A549 (cell line): Measurements from ENCODE around the gene SLC26A9. TPM values are rescaled to one million over a fixed set of nuclear protein-coding genes. Genes with fewer than 3 reads are reported as not detected.
A peak's percentile ranks its signal among the peaks of the same experiment; 100 is the strongest.

Experiments
- ATAC-seq, 2 experiments: fragments of 200-7000 bp in 1 of 2; fragments of >200 bp in 1 of 2; cut with Nextera tagmentation in 1 of 2; cut with Tn5 transposase in 1 of 2; 3 replicates each; pipeline versions ENCODE4 v1.8.0 to v1.9.1; 2018 to 2020; ENCODE audit warnings: mild to moderate bottlenecking in 1 of 2, moderate library complexity in 1 of 2
- CTCF ChIA-PET: fragments of 300-600 bp; sonication (Branson Sonifier 250); formaldehyde crosslinking; extraction: SDS; loops from one replicate; lab custom pipeline; 2021; ENCODE audit warnings: antibody characterized with exemption, inconsistent platforms; lab: Yijun Ruan, JAX
- POLR2A ChIA-PET: fragments of 350-600 bp; formaldehyde crosslinking; extraction: SDS; loops from one replicate; lab custom pipeline; 2021; ENCODE audit warnings: antibody characterized with exemption, inconsistent platforms; lab: Yijun Ruan, JAX
- DNase-seq, 2 experiments: peaks; one replicate each; pipeline versions ENCODE4 v3.0.0 to v3.0.0-alpha.2; 2011 to 2016; ENCODE audit warnings: low read depth in 1 of 2, low spot score in 1 of 2
- FAIRE-seq: peaks from 2 replicates; lab custom pipeline; 2011; peaks lifted over from hg19 to GRCh38; lab: Jason Lieb, UNC
- H3K27ac ChIP-seq, 2 experiments: fragments of >200 bp; sonication (Bioruptor Twin); formaldehyde crosslinking; 3 replicates each; pipeline ENCODE4 v1.5.1; 2016 to 2017
- H3K4me1 ChIP-seq: fragments of >200 bp; sonication (Bioruptor Twin); formaldehyde crosslinking; 3 replicates; pipeline ENCODE4 v1.6.1; 2016
- H3K4me2 ChIP-seq: fragments of >200 bp; sonication (Bioruptor Twin); formaldehyde crosslinking; 3 replicates; pipeline ENCODE4 v1.6.1; 2016
- H3K4me3 ChIP-seq: fragments of >200 bp; sonication (Bioruptor Twin); formaldehyde crosslinking; 3 replicates; pipeline ENCODE4 v1.5.1; 2016
- H3K9me3 ChIP-seq: fragments of >200 bp; sonication (Bioruptor Twin); formaldehyde crosslinking; 3 replicates; pipeline ENCODE4 v1.6.1; 2016
- BHLHE40 ChIP-seq: IDR thresholded peaks from 2 replicates; pipeline ENCODE4 v1.6.1; 2012; ENCODE audit warnings: low read depth, low read length, inconsistent platforms
- EP300 ChIP-seq, 2 experiments: fragments of >200 bp; sonication (Bioruptor Twin); formaldehyde crosslinking; IDR thresholded peaks; 2 replicates in 1 of 2; 3 replicates in 1 of 2; pipeline ENCODE4 v1.6.1; 2016 to 2017
- ESRRA ChIP-seq: fragments of 150-350 bp; IDR thresholded peaks from 2 replicates; pipeline ENCODE4 v1.6.1; 2014; ENCODE audit warnings: mild to moderate bottlenecking, low read length, borderline replicate concordance
- FOSB ChIP-seq: fragments of 250-450 bp; sonication (Bioruptor Pico); IDR thresholded peaks from 2 replicates; pipeline ENCODE4 v1.5.0; 2020; ENCODE audit warnings: mild to moderate bottlenecking, moderate library complexity
- FOXS1 ChIP-seq: fragments of 250-450 bp; sonication (Bioruptor Pico); IDR thresholded peaks from 2 replicates; pipeline ENCODE4 v1.5.0; 2020; ENCODE audit warnings: mild to moderate bottlenecking, moderate library complexity
- HDAC2 ChIP-seq: fragments of 200-600 bp; sonication (generic); IDR thresholded peaks from 2 replicates; pipeline ENCODE4 v1.6.1; 2016
- JUN ChIP-seq, 2 experiments: fragments of >200 bp; sonication (Bioruptor Twin); formaldehyde crosslinking; IDR thresholded peaks; 2 replicates in 1 of 2; 3 replicates in 1 of 2; pipeline ENCODE4 v1.6.1; 2016 to 2017
- KDM1A ChIP-seq: fragments of 200-600 bp; sonication (generic); IDR thresholded peaks from 2 replicates; pipeline ENCODE4 v1.6.1; 2016; ENCODE audit warnings: low read depth, mild to moderate bottlenecking
- POLR2AphosphoS2 ChIP-seq: conservative IDR thresholded peaks from 2 replicates; pipeline ENCODE4 v1.6.1; 2012; ENCODE audit warnings: low read length, improper control_type of control experiment, inconsistent platforms
- SMC3 ChIP-seq: fragments of >200 bp; sonication (Bioruptor Twin); formaldehyde crosslinking; IDR thresholded peaks from 3 replicates; pipeline ENCODE4 v1.6.1; 2018; ENCODE audit warnings: inconsistent platforms
- TFCP2L1 ChIP-seq: fragments of 250-450 bp; sonication (Bioruptor Pico); IDR thresholded peaks from 2 replicates; pipeline ENCODE4 v1.5.0; 2021; ENCODE audit warnings: mild to moderate bottlenecking
- ZC3H11A ChIP-seq: fragments of 450-650 bp; IDR thresholded peaks from 2 replicates; pipeline ENCODE4 v1.6.1; 2014; ENCODE audit warnings: antibody characterized with exemption, mild to moderate bottlenecking
- ZSCAN20 ChIP-seq: fragments of 250-450 bp; sonication (Bioruptor Pico); IDR thresholded peaks from 2 replicates; pipeline ENCODE4 v1.8.0; 2022; ENCODE audit warnings: mild to moderate bottlenecking, moderate library complexity
- WGBS: methylation state at CpG from one replicate; pipeline ENCODE4 v1.1.6; 2017; ENCODE audit errors: missing lambda C conversion rate; 5-methylcytosine and 5-hydroxymethylcytosine counted together
- polyA plus RNA-seq, 4 experiments: library from polyadenylated mRNA; depleted of rRNA in 3 of 4; stranded (reverse); fragments of >200 nt; fragmentation: RNase III in 1 of 4; extraction: RNeasy Plus Mini Kit Qiagen cat#74134 plus additional on column Dnase treatment in 1 of 4; gene quantifications; 2 replicates in 3 of 4; 3 replicates in 1 of 4; pipeline ENCODE4 v1.2.3, GENCODE V29; 2011 to 2017
- TF ChIP-seq, protein P1 (sequence below): IDR thresholded peaks from 2 replicates; pipeline ENCODE4 v1.6.1; 2012; ENCODE audit warnings: low read depth, borderline replicate concordance
- TF ChIP-seq, protein P2 (sequence below): fragments of >200 bp; sonication (Bioruptor Twin); formaldehyde crosslinking; IDR thresholded peaks from 2 replicates; pipeline ENCODE4 v1.6.1; 2016

The SLC26A9 gene
- polyA plus RNA-seq, 2 of the 4 experiments (the other 2 are of a cell fraction) = 0.18 to 0.98 TPM

DNA sequence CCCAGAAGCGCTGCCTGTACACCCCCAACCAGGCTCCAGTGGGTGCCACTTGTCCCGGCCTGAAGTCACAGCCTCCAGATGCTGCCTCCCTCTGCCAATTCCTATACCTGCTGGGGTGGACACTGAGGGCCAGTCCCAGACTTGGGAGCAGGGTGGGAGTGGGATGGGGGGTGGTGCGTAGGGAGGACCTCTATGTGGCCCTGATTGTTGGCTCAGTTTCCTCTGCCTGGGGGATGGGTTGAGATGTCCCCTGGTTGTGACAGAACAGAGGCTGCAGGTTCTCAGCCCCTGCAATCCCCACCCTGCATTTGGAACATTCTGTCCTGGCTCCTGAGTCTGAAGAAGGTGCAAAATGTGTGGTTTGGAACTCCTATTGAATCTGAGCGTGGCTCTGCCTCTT, 32.8 kb upstream of the SLC26A9 start:
- no peak for ATAC-seq
- H3K4me2 ChIP-seq = no peak overlapping the region

DNA sequence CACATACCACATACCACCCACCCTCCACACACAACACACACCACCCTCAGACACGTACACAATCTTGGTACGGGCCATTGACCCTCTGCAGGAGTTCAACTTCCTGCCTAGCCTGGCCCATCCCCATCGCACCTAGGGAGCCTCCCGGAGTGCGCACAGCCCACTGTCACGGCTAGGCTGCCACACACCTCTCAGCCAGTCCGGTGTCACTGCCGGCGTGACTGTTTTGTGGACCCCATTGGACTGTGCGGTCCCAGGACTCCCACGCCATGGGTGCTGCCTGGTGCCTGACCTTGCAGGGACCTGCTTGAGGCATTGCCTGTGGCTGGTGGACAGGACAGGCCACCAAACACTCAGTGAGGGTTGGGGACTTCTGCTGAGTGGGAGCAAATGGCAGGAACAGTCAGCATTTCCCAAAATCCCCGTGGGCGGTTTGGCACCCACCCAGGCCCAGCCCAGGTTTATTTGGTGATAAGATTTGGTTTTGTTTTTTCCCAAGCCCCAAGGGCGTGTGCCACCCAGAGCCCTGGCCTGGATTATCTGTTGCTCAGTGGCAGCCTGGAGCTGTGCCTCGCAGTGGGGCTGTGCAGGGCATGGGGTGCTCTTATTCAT, 32.2 kb upstream of the SLC26A9 start:
- CTCF ChIA-PET = interaction anchor here (2.6 to 13.5 kb wide), 6 partner anchors 30 to 384 kb away, joined by 14 to 822 read pairs (median 232); partner anchors contain the start of gene SLC26A9

More for the DNA sequence above, 32.8 kb upstream of the SLC26A9 start:
- Histone ChIP-seq H3K9me3 (no peaks in the 10 kb centered on the region), H3K4me3 (no peak overlapping the region), H3K4me1 (peaks cover 19% of the 10 kb centered on the region), H3K27ac (peak overlapping the region; percentile 59 to 77; a peak in 4 of 6 replicates)
- ChIA-PET POLR2A (no interaction called here), CTCF (interaction anchor here (1.1 to 13.5 kb wide), 15 partner anchors 11 to 385 kb away, joined by 4 to 822 read pairs (median 27); partner anchors contain the start of genes RAB29 and SLC26A9)
- WGBS = 76% methylated on average over 3 of the region's 4 CpGs
- FAIRE-seq = no peak
- no peak for DNase-seq
- TF ChIP-seq ZSCAN20 (CRISPR knock-in tag) (no peak), HDAC2 (no peak), JUN (IDR thresholded peaks at IDR 0.05) (no peak), FOXS1 (CRISPR knock-in tag) (no peak), EP300 (IDR thresholded peaks at IDR 0.05) (no peak), SMC3 (no peak), FOSB (no peak), KDM1A (no peak)
- TF ChIP-seq, protein P1, sequence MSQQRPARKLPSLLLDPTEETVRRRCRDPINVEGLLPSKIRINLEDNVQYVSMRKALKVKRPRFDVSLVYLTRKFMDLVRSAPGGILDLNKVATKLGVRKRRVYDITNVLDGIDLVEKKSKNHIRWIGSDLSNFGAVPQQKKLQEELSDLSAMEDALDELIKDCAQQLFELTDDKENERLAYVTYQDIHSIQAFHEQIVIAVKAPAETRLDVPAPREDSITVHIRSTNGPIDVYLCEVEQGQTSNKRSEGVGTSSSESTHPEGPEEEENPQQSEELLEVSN = no peak
- TF ChIP-seq, protein P2, sequence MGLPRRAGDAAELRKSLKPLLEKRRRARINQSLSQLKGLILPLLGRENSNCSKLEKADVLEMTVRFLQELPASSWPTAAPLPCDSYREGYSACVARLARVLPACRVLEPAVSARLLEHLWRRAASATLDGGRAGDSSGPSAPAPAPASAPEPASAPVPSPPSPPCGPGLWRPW = no peak

DNA sequence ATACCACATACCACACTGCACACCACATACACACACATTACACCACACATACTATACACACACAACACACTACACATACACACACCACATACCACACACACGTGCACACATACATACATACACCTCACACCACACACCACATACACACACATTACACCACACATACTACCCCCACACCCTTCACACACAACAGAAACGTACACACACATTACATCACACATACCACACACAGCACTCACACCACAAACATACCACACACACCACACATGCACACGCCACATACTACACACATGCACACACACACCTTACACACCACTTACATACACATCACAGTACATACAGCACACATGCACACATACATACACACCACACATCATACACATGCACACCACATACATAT, 31.5 kb upstream of the SLC26A9 start:
- TF ChIP-seq JUN (IDR thresholded peaks at IDR 0.05) (no peak), KDM1A (no peak), POLR2AphosphoS2 (no peak)
- Histone ChIP-seq H3K4me2 (no peak overlapping the region), H3K4me3 (no peak overlapping the region), H3K27ac (no peak overlapping the region), H3K9me3 (no peaks in the 10 kb centered on the region), H3K4me1 (peaks cover 24% of the 10 kb centered on the region)
- POLR2A ChIA-PET = no interaction called here
- FAIRE-seq = no peak
- DNase-seq = no peak
- WGBS = 65% methylated on average over 3 of the region's 3 CpGs
- CTCF ChIA-PET = no interaction called here
- ATAC-seq = no peak

More for the DNA sequence above, 32.2 kb upstream of the SLC26A9 start:
- Histone ChIP-seq H3K9me3 (no peaks in the 10 kb centered on the region), H3K4me2 (no peak overlapping the region), H3K4me1 (peaks cover 24% of the 10 kb centered on the region), H3K4me3 (no peak overlapping the region), H3K27ac (peak overlapping the region; percentile 59 to 77; a peak in 4 of 6 replicates)
- 82% methylated on average over 15 of the region's 15 CpGs for WGBS
- ATAC-seq = no peak
- no peak for TF ChIP-seq ZC3H11A
- no peak for DNase-seq
- FAIRE-seq = no peak
- POLR2A ChIA-PET = no interaction called here

DNA sequence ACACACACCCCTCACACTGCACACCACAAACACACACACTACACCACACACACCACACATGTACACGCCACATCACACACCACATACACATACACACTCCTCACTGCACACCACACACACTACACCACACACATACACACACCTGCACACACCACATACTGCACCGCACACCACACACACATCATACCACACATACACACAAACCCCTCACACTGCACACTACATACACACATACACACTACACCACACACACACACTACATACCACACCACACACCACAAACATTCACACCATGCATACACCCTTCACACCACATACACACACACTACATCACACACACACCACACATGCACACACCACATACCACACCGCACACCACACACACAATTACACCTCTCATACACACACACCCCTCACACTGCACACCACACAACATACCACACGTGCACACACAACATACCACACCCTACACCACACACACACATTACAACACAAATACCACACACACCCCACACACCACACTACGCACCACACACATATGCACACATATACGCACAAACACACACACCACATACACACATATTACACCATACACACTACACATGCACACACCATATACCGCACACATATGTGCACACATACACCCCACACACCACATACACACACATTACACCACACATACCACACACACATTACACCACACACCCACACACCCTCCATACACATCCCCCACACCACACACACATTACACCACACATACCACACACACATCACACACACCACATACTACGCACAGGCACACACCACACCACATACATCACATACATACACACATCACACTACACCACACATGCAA, 30.3 kb upstream of the SLC26A9 start:
- Histone ChIP-seq H3K27ac (no peak overlapping the region; a peak in 1 of 6 replicates), H3K4me2 (no peak overlapping the region), H3K4me1 (peaks cover 24% of the 10 kb centered on the region), H3K4me3 (no peak overlapping the region), H3K9me3 (no peaks in the 10 kb centered on the region)
- ChIA-PET CTCF (no interaction called here), POLR2A (no interaction called here)
- no peak for ATAC-seq
- WGBS = 89% methylated on average over 8 of the region's 8 CpGs
- no peak for DNase-seq
- no peak for TF ChIP-seq BHLHE40
- TF ChIP-seq ESRRA = no peak
- no peak for TF ChIP-seq TFCP2L1 (CRISPR knock-in tag)
- FAIRE-seq = no peak
